NCI-H446 (cell line): ENCODE results near the gene GALNTL6.

Experiments used
- DNase-seq, 2 experiments: peaks; one replicate each; lab custom pipeline; 2025; lab: John Stamatoyannopoulos, UW

GALNTL6 gene

DNA sequence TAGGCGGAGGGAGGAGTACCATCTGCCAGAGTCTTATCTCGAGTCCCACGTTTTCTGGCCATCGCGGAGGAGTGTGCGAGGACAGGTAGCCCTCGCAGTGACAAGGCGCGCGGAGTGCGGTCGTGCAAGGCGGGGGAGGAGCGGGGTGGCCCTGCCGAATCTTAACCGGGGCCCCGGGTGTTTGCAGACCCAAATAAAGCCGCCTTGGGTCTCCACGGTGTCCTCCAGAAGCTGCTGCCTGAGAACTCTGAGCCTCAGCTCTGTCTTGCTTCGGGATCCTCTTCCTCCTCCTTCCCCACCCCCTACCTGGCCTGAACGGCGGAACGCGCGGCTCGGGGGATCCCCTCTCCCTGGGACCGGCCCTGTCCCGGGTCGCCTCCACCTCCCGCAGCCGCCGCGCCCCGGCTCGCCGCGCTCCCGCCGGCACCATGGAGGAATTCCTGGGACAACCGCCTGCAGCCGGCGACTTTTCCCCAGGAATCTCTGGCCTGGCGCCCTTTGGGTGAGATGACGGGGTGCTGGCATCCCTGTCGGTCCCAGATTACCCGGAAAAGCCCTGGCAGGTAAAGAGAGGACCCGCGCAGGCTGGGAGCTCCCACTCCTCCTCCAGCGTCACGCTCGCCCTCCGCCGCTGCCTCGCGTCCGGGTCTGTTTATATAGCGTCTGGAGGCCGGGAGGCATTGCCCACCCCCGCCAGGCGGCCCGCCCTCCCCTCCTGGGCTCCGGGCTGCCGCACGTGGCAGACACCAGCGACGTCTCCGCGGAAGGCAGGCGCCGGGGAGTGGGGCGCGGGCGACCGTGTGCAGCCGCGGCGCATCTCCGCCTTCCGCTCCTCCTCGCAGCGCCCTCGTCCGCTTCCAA lies at the start of gene GALNTL6:
GALNTL6 (plus strand) TSS at position 740 of the 861 bp plus-strand sequence.
- DNase-seq, result no peak

GRCh38 chr4:171765514-171765913 lies 47.7 kb upstream of the GALNTL6 start:
- no peak for DNase-seq

DNA sequence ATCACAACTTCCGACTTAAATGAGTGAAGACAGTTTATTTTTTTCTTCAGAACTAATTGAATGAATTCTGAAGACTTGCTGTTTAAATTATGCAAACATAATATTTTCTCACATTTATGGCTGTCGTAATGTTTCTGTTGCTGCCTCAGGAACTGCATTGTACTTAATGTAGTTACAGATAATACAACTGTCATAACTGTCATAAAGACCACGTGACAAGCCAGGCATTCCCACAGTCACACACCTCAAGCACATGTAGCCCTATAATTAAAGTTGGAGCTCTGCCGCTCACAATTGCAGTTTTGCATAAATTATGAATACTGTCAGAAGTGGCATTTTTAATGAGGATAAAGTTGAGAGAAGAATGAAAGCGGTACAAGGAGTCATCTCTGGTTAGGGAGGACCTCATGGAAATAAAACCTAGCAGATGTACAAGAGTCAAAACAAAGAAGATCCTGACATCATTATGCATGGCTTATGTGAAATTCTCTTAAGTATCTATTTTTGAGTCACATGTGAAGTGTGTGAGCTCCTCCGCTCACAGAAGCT lies 38.5 kb upstream of the GALNTL6 start:
- DNase-seq, result no peak

- no peak for DNase-seq
Observed at GRCh38 chr4:171779301-171779700, 33.9 kb upstream of the GALNTL6 start.

DNA sequence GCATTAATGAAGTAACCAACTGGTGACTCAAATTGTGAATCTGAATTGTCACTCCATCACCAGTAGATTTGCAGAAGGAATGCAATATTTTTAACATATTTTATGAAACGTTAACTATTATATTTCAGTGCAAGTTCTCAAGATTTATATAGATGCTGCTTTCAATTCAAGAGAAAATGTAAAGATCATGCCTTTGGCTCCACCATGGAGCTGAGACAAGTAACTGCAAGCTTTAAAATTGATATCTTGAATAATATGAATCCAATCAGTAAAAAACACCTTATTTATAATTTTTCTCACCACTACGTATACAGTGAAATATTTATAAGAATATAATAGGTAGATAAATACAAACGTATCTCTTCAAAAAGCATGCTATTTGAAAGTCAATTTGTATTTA lies 27.8 kb upstream of the GALNTL6 start:
- DNase-seq, result no peak

- no peak for DNase-seq
Observed at GRCh38 chr4:171793723-171794122, 19.5 kb upstream of the GALNTL6 start.

GRCh38 chr4:171794528-171794927 lies 18.7 kb upstream of the GALNTL6 start:
- DNase-seq, result no peak

DNA sequence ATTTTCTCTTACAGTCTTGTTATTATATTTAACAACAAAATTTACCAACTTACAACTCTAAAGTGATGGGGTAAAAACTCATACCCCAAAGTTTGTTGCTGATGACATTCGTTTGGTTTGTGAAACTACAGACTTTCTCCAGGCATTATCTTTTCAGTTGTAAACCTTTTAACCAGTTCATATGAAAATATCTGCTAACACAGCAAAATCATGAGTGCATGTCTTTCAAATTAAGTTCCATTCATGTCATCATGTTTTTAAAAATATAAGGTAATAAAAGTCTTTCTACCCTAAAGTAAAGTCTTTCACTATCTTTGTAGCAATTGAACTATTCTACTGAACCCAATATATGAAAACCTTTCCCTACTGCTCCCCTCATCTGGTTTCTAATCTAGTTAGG lies 3.4 kb upstream of the GALNTL6 start:
- no peak for DNase-seq

GRCh38 chr4:171812333-171812664 lies 905 bp upstream of the GALNTL6 start:
- no peak for DNase-seq

DNA sequence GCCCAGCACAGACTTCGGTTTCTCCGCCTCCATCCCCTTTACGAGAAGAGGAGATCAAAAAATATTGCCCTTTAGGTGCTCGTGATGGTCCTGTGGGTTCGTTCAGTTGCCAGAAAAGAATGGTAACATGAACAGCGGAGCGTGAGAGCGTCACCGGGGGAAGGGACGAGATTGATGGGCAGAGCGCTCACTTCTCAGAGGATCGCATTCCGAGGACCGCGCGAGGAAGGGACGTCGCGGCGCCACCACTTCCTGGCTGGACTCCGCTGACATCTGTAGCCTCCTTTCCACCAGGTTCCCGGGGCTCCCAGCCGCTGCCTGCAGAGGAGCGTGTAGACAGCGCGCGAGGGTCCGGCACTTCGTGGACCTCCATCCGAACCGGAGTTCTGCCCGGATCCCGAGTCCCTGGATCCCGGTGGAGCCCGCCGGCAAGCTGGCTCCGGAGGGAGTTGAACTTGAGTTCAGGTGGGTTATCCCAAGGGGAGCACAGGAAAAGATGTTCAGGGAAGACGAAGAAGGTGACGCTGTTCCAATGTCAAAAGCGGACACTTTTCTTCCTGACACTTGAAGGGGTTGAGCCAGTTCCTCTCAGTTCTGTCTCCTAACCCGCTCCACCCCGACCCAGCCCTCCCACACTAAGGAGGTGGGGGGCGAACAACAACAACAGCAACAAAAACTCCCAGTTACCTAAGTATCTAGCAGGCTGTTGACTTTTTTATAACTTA lies 484 bp downstream of the GALNTL6 start:
- no peak for DNase-seq

DNA sequence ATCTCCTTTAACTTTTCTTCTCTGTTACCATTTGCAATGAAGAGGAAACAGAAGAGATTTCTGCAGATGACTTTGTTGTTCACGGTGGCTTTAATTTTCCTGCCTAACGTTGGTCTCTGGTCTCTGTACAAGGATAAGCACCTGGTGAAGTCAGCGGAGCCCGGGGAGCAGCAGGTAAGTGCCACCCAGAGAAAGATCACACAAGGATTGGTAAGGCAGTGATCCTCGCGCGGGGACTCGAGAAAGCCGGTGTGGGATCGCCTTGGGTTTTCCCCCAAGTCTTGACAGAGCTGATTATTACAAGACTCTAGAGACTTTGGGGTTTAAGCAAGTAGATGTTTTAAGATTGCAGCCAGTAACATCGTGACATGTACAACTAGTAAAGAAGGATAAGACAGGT lies 1.3 kb downstream of the GALNTL6 start:
- no peak for DNase-seq

GRCh38 chr4:171817026-171817425 lies 3.8 kb downstream of the GALNTL6 start:
- no peak for DNase-seq

DNA sequence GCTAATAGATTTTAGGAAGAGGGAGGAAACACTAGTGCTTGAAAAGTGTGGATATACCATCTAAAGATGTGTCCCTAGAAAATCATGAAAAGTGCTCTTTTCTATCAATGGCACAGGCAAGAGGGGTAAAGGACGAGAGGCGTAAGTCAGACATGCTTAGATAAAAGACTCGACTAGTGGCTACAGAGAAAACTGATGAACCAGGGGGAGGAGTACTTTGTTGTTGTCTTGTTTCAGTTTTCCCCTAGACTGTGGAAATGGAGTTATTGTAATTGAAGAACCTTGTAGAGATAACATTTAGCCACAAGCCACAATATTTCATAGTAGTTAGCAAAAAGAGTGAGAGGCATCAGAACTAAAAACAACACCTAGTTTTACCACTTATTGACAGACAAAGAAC lies 21.4 kb downstream of the GALNTL6 start:
- DNase-seq, result no peak

DNA sequence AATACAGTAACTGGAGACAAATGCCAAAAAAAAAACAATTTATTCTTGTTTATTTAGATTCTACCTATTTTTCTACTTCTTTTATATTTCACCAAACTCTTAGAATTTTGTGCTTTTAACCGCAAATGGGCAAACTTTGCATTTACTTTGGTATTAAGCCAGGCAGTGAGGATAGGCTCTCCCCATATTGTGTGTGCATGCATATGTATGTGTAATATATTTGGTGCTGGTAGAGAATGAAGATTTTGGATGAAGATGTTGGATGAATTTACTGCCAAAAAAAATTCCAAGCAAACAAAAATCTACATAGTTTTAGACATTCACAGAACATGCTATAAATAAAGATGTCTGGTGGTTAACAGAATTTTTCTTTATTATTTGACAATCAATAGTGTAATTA lies 30.3 kb downstream of the GALNTL6 start:
- DNase-seq, result no peak

GRCh38 chr4:171846232-171846631 lies 33.0 kb downstream of the GALNTL6 start:
- DNase-seq, result peak; percentile 0 to 11

GRCh38 chr4:171846893-171847292 lies 33.7 kb downstream of the GALNTL6 start:
- DNase-seq, result no peak

- no peak for DNase-seq
Observed at GRCh38 chr4:171847751-171848150, 34.5 kb downstream of the GALNTL6 start.

- DNase-seq, result no peak
Observed at GRCh38 chr4:171849686-171850222, 36.5 kb downstream of the GALNTL6 start.

DNA sequence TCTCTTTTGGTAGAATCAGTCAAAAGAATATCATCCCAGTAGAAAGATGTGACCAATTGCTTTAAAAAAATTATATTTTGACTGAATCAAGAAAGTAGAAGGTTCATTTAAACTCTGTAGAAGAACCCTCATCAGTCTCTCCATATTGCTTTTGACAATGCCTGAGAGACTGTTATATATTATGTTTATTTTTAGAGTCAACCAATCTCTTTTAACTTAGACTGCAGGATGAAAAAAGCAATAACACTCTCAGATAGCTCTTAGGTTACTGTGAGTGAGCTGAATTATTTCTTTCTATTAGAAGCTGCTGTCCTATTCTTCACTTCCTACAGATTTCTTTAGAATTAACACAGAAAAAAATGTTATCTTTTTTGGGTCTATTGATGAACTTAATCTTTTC lies 38.1 kb downstream of the GALNTL6 start:
- DNase-seq, result no peak

DNA sequence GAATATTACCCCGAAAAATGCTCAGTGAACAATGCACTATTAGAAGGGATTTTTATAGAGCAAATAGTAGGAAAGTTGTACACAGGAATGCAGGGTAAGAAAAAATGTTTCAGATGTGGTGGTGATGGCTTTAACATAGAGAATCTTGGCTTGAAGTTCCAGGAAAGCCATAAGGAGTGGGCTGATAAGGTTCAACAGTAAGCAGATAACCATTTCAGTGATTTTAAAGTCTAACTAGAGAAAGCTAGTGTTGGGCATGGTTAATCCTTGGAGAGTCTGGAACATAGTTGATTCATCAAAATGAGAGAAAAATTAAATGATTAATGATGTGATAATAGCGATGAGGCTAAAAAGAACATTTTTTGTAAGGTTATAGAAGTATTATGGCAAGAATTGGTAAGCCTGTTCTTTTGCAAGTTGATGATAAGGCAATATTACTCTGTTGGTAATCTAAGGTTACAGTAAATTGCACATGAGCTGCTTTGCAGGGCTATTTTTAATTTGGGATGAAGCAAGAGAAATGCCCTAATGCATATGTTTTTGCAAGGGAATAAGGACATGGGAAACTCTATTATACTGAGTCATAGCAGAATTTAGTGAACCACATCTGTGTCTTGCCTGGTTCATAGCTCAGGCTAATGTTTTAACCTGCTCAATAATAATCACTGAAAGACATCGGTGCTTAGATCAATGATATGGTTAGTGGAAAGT lies 44.3 kb downstream of the GALNTL6 start:
- no peak for DNase-seq

DNA sequence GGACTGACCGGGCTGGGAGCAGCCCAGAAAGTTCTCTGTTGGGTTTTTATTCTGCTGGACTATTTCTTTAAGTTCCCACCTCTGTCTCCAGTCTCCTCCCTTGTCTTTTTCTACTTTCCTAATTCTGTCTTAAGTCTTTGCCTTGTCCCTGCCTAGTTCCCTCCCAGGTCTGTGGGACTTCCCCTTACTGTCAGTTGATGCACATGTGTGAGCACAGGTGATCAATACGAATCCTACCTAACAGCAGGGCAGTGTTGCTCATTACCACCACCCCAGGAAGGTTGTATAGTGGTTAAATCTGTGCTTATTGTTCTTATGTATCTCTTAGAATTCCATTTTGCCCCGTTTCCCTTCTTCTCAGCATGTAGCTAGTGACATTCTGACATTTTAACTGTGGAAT lies 62.1 kb downstream of the GALNTL6 start:
- no peak for DNase-seq

DNA sequence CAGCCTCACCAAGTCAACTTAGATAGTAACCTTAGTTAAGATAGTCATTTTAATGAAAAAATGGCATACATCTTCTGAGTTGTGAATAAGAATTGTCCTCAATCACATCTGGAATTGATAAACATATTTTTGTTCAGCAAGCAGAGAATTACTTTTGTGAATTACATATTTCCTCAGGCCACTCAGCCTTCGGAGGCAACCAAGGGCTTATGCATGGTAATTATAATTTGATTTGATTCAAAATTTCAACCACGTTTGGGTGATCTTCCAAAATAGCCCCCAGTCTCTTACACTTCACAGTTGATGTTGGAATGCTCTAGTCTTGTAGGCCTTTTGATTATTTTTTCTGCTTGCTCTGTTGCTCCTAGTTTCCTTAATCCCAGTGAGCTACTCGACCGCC lies 63.4 kb downstream of the GALNTL6 start:
- no peak for DNase-seq
